GM12878 (cell line): ENCODE measurements around the gene EMX1. TPM values are rescaled to one million over a fixed set of nuclear protein-coding genes. Genes with fewer than 3 reads are reported as not detected.

Experiments used
- CBX5 ChIP-seq: sonication (generic); IDR thresholded peaks from 2 replicates; pipeline ENCODE4 v1.6.1; 2016; ENCODE audit warnings: low read depth, moderate library complexity, mild to moderate bottlenecking, inconsistent platforms
- CEBPZ ChIP-seq: fragments of 150-350 bp; IDR thresholded peaks from 2 replicates; pipeline ENCODE4 v1.6.1; 2016; ENCODE audit warnings: low read depth, low read length
- E2F4 ChIP-seq: IDR thresholded peaks from 2 replicates; pipeline ENCODE4 v1.6.1; 2012; ENCODE audit warnings: low read depth, low read length, improper control_type of control experiment
- EP300 ChIP-seq, 2 experiments: fragments of 150-350 bp in 1 of 2; IDR thresholded peaks; 2 replicates each; pipeline ENCODE4 v1.6.1; 2011 to 2012; ENCODE audit warnings: low read depth in 2 of 2, low read length in 2 of 2, borderline replicate concordance in 1 of 2, improper control_type of control experiment in 1 of 2, inconsistent platforms in 1 of 2; ENCODE audit not compliant: control insufficient read depth in 1 of 2
- ETV6 ChIP-seq, 2 experiments: fragments of 450-650 bp in 1 of 2; IDR thresholded peaks in 1 of 2; conservative IDR thresholded peaks in 1 of 2; 2 replicates each; pipeline ENCODE4 v1.6.1; 2014; ENCODE audit warnings: antibody characterized with exemption in 1 of 2, borderline replicate concordance in 1 of 2, low read depth in 1 of 2, mild to moderate bottlenecking in 1 of 2, moderate library complexity in 1 of 2
- HDAC6 ChIP-seq: fragments of 200-600 bp; sonication (generic); IDR thresholded peaks from one replicate; pipeline ENCODE4 v1.8.0; 2017; ENCODE audit warnings: antibody characterized with exemption; ENCODE audit not compliant: unreplicated experiment
- HSF1 ChIP-seq: fragments of 150-350 bp; IDR thresholded peaks from 2 replicates; pipeline ENCODE4 v1.6.1; 2014; ENCODE audit warnings: mild to moderate bottlenecking, low read depth, low read length
- IRF4 ChIP-seq: IDR thresholded peaks from 2 replicates; pipeline ENCODE4 v1.6.1; 2011; ENCODE audit warnings: low read depth, low read length
- IRF5 ChIP-seq: fragments of 450-650 bp; IDR thresholded peaks from 2 replicates; pipeline ENCODE4 v1.6.1; 2017; ENCODE audit warnings: borderline replicate concordance
- KLF5 ChIP-seq: fragments of 450-650 bp; IDR thresholded peaks from 2 replicates; pipeline ENCODE4 v1.6.1; 2014; ENCODE audit warnings: mild to moderate bottlenecking; ENCODE audit not compliant: partially characterized antibody
- LARP7 ChIP-seq: fragments of 450-650 bp; IDR thresholded peaks from 2 replicates; pipeline ENCODE4 v1.6.1; 2017; ENCODE audit warnings: mild to moderate bottlenecking
- MTA2 ChIP-seq: fragments of 450-650 bp; IDR thresholded peaks from 2 replicates; pipeline ENCODE4 v1.6.1; 2016; ENCODE audit warnings: low read depth, mild to moderate bottlenecking, moderate library complexity
- MTA3 ChIP-seq: IDR thresholded peaks from 2 replicates; pipeline ENCODE4 v1.6.1; 2012; ENCODE audit warnings: low read length, inconsistent platforms, borderline replicate concordance
- NFXL1 ChIP-seq: fragments of 450-650 bp; IDR thresholded peaks from 2 replicates; pipeline ENCODE4 v1.6.1; 2017; ENCODE audit warnings: antibody characterized with exemption, mild to moderate bottlenecking, borderline replicate concordance
- NR2C1 ChIP-seq: fragments of 450-650 bp; IDR thresholded peaks from 2 replicates; pipeline ENCODE4 v1.6.1; 2017; ENCODE audit warnings: antibody characterized with exemption, mild to moderate bottlenecking, moderate library complexity
- POU2F2 ChIP-seq: IDR thresholded peaks from 3 replicates; pipeline ENCODE4 v1.6.1; 2011; ENCODE audit warnings: low read depth, mild to moderate bottlenecking, low read length, borderline replicate concordance
- RCOR1 ChIP-seq: conservative IDR thresholded peaks from 2 replicates; pipeline ENCODE4 v1.6.1; 2012; ENCODE audit warnings: low read depth, low read length, improper control_type of control experiment
- STAT1 ChIP-seq: fragments of 450-650 bp; conservative IDR thresholded peaks from 2 replicates; pipeline ENCODE4 v1.6.1; 2014; ENCODE audit warnings: antibody characterized with exemption, mild to moderate bottlenecking
- SUPT20H ChIP-seq: IDR thresholded peaks from 2 replicates; pipeline ENCODE4 v1.6.1; 2011; ENCODE audit warnings: low read depth, mild to moderate bottlenecking, low read length, moderate library complexity, borderline replicate concordance; ENCODE audit not compliant: control insufficient read depth
- SUZ12 ChIP-seq: fragments of 200-600 bp; sonication (generic); IDR thresholded peaks from one replicate; pipeline ENCODE4 v1.6.1; 2018; ENCODE audit warnings: antibody characterized with exemption, mild to moderate bottlenecking; ENCODE audit not compliant: unreplicated experiment
- TARDBP ChIP-seq: IDR thresholded peaks from 2 replicates; pipeline ENCODE4 v1.6.1; 2016; ENCODE audit warnings: borderline replicate concordance
- TCF7 ChIP-seq: IDR thresholded peaks from 2 replicates; pipeline ENCODE4 v1.6.1; 2014; ENCODE audit warnings: antibody characterized with exemption, borderline replicate concordance
- ZNF207 ChIP-seq: fragments of 450-650 bp; IDR thresholded peaks from 2 replicates; pipeline ENCODE4 v1.6.1; 2014; ENCODE audit warnings: antibody characterized with exemption, mild to moderate bottlenecking, borderline replicate concordance
- polyA plus RNA-seq, 11 experiments: library from polyadenylated mRNA; depleted of rRNA in 4 of 11; unstranded in 6 of 11; stranded (reverse) in 5 of 11; fragments of >200 nt; fragmentation: Nextera tagmentation in 4 of 11; fragmentation: Illumina TruSeq in 1 of 11; extraction: Ambion mirVana in 4 of 11; extraction: Trizol in 1 of 11; gene quantifications; 1 replicate in 1 of 11; 2 replicates in 10 of 11; pipeline versions ENCODE4 v1.2.1 to v1.2.3, GENCODE V29; 2011 to 2016; ENCODE audit warnings: inconsistent platforms in 2 of 11, missing spikeins in 2 of 11, low read depth in 1 of 11
- total RNA-seq, 4 experiments: library from RNA; depleted of rRNA in 3 of 4; stranded (reverse); fragments of >200 nt in 3 of 4; fragmentation: Illumina TruSeq in 1 of 4; extraction: Trizol in 1 of 4; gene quantifications; 2 replicates each; pipeline versions ENCODE4 v1.2.1 to v1.2.3, GENCODE V29; 2013 to 2021

Gene EMX1
- total and polyA plus RNA-seq, 10 of the 15 experiments (the other 5 are each of a cell fraction or from before 2014, with no cell fraction given) = 0.07 to 5.1 (median 1.2) TPM; not detected in 1

- TF ChIP-seq HSF1 (no peak), RCOR1 (0 out of 2 replicates have a peak, but pooled peaks have one; percentile 51), TARDBP (no peak), MTA3 (no peak), SUZ12 (no peak), CEBPZ (no peak), CBX5 (no peak), EP300 (IDR thresholded peaks at IDR 0.05; ENCODE audit: borderline replicate concordance in 1 of 2, control insufficient read depth in 1 of 2, low read depth in 2 of 2, low read length in 2 of 2) (peak; percentile 37 to 55; a peak in 1 of 4 replicates), IRF4 (no peak), MTA2 (peak; percentile 72), E2F4 (no peak), IRF5 (peak; percentile 43; the same call in 1 of the 2 replicates), NR2C1 (no peak), STAT1 (no peak), NFXL1 (no peak), TCF7 (no peak), ETV6 (conservative IDR thresholded peaks at IDR 0.05 in 1 of 2, IDR thresholded peaks at IDR 0.05 in 1 of 2; ENCODE audit: borderline replicate concordance in 1 of 2, low read depth in 1 of 2) (no peak), HDAC6 (no peak), ZNF207 (0 out of 2 replicates have a peak, but pooled peaks have one; percentile 48), KLF5 (no peak), POU2F2 (no peak), SUPT20H (no peak), LARP7 (no peak)
Measured at GRCh38 chr2:72893594-72894319, 23.6 kb upstream of the EMX1 start (continued).
